KOPT-K1 (cell line): ENCODE data around the gene SCP2D1.

ENCODE experiments used
- H3K27ac ChIP-seq: fragments of 200-600 bp; sonication (generic); 2 replicates; pipeline ENCODE4 v1.5.1; 2016; ENCODE audit warnings: antibody characterized with exemption, mild to moderate bottlenecking, low read depth, low read length; ENCODE audit not compliant: poor library complexity, severe bottlenecking
- H3K36me3 ChIP-seq: fragments of 200-600 bp; sonication (generic); 2 replicates; pipeline ENCODE4 v1.5.1; 2017; ENCODE audit warnings: antibody characterized with exemption, mild to moderate bottlenecking, low read length, moderate library complexity; ENCODE audit not compliant: insufficient read depth
- H3K9me3 ChIP-seq: fragments of 200-600 bp; sonication (generic); 2 replicates; pipeline ENCODE4 v1.5.1; 2017; ENCODE audit warnings: antibody characterized with exemption, low read length, mild to moderate bottlenecking; ENCODE audit not compliant: insufficient read depth, poor library complexity, severe bottlenecking

The SCP2D1 gene

GRCh38 chr20:18840248-18840645, 26.7 kb downstream of the SCP2D1 start:
- no peak overlapping the region for H3K27ac ChIP-seq
- H3K36me3 ChIP-seq, result no peaks in the 10 kb centered on the region
- H3K9me3 ChIP-seq, result no peaks in the 10 kb centered on the region

GRCh38 chr20:18845017-18845416, 31.4 kb downstream of the SCP2D1 start:
- Histone ChIP-seq H3K27ac (no peak overlapping the region), H3K9me3 (no peaks in the 10 kb centered on the region), H3K36me3 (no peaks in the 10 kb centered on the region)

DNA sequence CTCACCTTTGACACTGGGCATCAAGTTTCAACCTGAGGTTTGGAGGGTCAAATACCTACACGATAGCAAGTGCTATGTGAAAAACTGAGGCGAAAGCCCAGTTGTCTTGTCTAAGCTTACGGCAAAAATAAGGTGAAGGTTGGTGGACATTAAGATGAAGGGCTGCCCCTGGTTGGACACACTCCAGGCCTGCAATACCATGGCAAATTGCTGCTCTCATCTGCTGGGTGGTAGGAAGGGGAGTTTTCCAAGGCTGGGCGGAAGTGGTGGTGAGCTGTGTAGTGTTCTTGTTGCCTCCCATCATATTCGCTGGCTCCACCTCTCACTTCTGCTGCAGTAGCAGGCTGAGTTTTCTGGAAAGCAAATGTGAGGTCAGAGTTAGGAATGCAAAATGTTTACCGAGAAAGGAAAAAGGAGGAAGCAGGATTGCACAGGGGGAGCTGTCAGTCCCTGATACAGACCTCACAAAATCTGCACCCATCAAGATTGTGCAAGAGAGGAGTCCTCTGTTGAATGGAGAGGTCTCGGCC, 33.7 kb downstream of the SCP2D1 start:
- H3K9me3 ChIP-seq, result no peaks in the 10 kb centered on the region
- no peaks in the 10 kb centered on the region for H3K36me3 ChIP-seq
- no peak overlapping the region for H3K27ac ChIP-seq

- H3K27ac ChIP-seq, result no peak overlapping the region
- no peaks in the 10 kb centered on the region for H3K9me3 ChIP-seq
- no peaks in the 10 kb centered on the region for H3K36me3 ChIP-seq
Observed at GRCh38 chr20:18849131-18849530, 35.5 kb downstream of the SCP2D1 start.

DNA sequence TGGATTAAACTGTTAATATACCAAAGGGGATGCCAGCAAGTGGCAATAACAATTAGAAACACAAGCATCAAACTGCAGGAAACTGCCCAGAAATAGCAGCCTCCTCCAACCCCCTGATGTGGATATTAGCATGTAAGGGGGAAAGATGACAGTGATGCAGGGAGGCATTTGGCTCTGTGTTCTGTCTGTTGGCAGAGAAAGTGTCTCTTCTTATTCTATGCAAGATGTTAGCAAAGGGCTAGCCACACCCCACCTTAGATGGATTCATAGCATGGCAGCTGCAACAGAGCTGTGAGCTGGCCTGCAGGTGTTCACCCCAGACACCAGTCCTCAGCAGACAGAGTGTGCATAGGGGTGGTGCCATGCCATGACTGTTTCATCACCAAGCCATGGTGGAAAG, 38.0 kb downstream of the SCP2D1 start:
- no peaks in the 10 kb centered on the region for H3K9me3 ChIP-seq
- no peaks in the 10 kb centered on the region for H3K36me3 ChIP-seq
- no peak overlapping the region for H3K27ac ChIP-seq

DNA sequence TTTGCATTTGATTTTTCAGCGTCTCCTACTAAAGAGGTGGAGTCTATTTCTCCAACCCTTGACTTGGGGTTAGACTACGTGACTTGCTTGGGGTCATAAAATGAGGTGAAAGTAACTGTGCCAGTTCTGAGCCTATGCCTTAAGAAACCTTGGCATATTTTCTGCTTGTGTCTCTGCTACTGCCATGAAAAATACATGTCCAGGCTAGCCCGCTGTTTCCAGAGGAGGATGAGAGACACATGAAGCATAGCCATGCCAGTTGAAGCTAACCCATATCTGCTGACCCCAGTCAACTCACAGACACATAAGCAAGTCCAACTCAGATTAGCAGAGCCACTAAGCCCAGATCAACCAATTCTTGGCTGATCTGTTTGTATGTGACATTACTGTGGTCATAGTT, 38.7 kb downstream of the SCP2D1 start:
- Histone ChIP-seq H3K27ac (no peak overlapping the region), H3K36me3 (no peaks in the 10 kb centered on the region), H3K9me3 (no peaks in the 10 kb centered on the region)

DNA sequence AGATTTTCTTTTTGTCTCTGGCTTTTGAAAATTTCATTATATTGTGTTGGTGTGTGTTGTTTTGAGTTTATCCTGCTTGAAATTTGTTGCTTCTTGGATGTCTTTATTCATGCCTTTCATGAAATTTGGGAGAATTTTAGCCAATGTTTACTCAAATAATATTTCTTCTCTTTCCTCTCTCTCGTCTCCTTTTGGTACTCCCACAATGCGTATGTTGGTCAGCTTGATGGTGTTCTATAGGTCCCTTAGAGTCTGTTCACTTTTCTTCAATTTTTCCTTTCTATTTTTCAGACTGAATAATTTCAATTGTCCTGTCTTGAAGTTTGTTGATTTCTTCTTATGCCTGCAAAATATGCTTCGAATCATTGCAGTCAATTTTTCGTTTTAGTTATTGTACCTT, 39.6 kb downstream of the SCP2D1 start:
- no peak overlapping the region for H3K27ac ChIP-seq
- H3K9me3 ChIP-seq, result no peaks in the 10 kb centered on the region
- no peaks in the 10 kb centered on the region for H3K36me3 ChIP-seq

DNA sequence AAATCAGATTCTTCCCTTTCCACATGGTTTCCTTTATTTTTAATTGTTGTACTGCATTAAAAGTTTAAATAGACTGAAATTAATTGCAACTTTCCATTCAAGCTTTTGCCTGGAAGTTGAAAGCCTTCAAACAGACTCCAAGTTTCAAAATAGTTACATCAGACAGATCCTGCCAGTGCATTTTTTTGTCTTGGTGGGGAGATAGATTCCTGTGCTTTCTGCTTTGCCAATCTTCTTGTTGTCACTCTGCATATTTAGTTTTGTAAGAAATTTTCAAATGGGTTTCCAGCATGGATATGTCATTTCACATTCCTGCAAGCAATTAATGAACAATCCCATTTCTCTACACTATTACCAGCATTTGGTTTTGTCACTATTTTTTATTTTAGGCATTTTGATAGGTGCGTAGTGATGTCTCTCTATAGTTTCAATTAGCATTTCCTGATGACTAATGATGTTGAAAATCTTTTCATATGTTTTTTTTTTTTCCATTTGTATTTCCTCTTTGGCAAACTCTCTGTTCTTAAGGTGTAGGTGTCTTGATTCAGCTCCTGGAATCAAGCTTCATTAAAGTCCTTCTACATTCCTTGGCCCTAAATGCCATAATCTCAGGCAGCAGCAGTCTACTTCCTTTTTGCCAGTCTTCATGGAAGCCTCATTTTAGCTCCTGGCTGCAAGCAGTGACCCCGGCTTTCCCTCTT, 40.5 kb downstream of the SCP2D1 start:
- no peaks in the 10 kb centered on the region for H3K36me3 ChIP-seq
- H3K9me3 ChIP-seq, result no peaks in the 10 kb centered on the region
- no peak overlapping the region for H3K27ac ChIP-seq

DNA sequence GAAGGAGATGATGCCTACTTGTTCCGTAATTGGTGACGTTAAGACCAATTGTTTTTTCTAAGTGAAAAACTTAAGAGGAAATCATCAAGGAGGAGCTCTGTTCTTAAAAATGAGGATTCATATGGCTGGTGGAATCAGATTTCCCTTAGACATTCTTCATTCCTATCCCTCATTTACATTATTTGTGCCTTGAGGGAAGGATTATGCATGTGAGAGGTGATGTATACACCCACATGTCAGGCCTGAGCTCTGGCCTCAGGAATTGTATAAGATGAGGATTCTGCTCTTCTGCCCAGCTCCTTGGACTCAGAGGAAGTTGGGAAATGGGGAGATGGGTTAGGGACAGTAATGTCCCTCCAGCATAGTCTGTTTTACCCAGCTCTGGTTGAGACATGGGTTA, 42.3 kb downstream of the SCP2D1 start:
- no peaks in the 10 kb centered on the region for H3K9me3 ChIP-seq
- no peak overlapping the region for H3K27ac ChIP-seq
- H3K36me3 ChIP-seq, result no peaks in the 10 kb centered on the region

DNA sequence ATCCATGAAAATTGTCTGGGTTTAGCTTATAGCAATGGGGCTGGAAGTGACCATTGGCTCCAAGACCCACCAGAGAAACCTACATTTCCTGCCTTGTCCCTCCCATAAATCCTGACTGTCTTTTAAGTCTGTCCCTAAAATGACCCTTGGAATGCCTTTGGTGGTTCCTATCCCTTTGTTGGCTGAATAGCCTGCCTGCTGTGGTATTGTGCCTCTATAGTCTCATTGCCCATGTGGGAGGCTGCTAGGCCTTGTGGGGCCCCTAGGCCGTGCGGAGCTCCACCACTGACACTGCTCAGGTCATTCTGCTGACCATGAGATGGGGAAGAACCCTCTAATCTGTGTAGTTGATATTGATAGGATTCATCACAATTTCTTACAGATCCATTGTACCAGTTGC, 43.3 kb downstream of the SCP2D1 start:
- Histone ChIP-seq H3K36me3 (no peaks in the 10 kb centered on the region), H3K27ac (no peak overlapping the region), H3K9me3 (no peaks in the 10 kb centered on the region)

DNA sequence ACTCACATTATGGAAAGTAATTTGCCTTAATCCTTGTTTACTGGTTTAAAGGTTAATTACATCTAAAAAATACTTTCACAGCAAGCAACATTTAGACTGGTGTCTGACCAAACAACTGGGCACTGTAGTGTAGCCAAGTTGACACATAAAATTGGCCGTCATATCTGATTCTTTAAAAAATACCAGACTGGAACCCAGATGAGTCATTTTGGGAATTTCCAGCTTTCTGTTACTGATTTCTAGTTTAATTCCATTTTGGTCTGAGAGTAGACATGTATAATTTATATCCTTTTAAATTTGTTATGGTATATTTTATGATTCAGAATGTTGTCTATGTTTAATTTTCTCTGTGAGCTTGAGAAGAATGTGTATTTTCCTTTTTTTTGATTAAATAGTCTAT, 44.1 kb downstream of the SCP2D1 start:
- H3K27ac ChIP-seq, result no peak overlapping the region

DNA sequence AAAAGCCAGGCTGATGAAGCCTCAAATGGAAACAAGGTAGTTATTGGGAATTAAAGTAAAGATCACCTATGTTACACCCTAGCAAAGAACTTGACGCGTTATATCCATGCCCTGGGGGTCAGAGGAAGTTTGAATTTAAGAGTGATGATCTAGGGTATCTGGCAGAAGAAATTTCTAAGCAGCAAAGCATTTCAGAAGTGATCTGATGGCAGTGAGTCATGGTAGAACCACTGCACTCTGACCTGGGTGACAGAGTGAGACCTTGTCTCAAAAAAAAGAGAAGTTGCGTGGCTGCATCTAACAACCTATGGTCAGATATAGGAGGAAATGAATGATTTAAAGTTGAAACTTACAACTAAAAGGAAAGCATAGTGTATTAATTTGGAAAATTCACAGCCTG, 45.2 kb downstream of the SCP2D1 start:
- Histone ChIP-seq H3K27ac (no peak overlapping the region), H3K9me3 (no peaks in the 10 kb centered on the region), H3K36me3 (no peaks in the 10 kb centered on the region)

More for the DNA sequence above, 44.1 kb downstream of the SCP2D1 start:
- Histone ChIP-seq H3K36me3 (no peaks in the 10 kb centered on the region), H3K9me3 (no peaks in the 10 kb centered on the region)
